H1 (cell line): ENCODE data around the gene RASSF3. TPM values are rescaled to one million over a fixed set of nuclear protein-coding genes. Genes with fewer than 3 reads are reported as not detected.

Experiments
- CBX8 ChIP-seq: fragments of 300-800, 300-1000 bp; sonication (generic); IDR thresholded peaks from 2 replicates; pipeline ENCODE4 v1.7.1; 2016; ENCODE audit warnings: low read depth, low read length, borderline replicate concordance
- KDM5A ChIP-seq: fragments of 200-600 bp; IDR thresholded peaks from 2 replicates; pipeline ENCODE4 v1.7.1; 2012; ENCODE audit warnings: mild to moderate bottlenecking, low read length, inconsistent platforms, mixed read lengths
- polyA plus RNA-seq, 7 experiments: library from polyadenylated mRNA; depleted of rRNA in 3 of 7; stranded (reverse) in 5 of 7; unstranded in 2 of 7; fragments of >200 nt in 5 of 7; fragments of 200-250 nt in 2 of 7; gene quantifications; 1 replicate in 5 of 7; 2 replicates in 1 of 7; 4 replicates in 1 of 7; pipeline versions ENCODE4 v1.2.1 to v1.2.3, GENCODE V29; 2011 to 2013; ENCODE audit warnings: missing spikeins in 2 of 7, mixed read lengths in 2 of 7
- total RNA-seq: library from RNA; stranded (reverse); fragmentation: NEBNext Ultra II Directional; extraction: Animal tissue kit (Norgen Biotek cat#: 25700); gene quantifications from 2 replicates; pipeline ENCODE4 v1.2.1, GENCODE V29; 2021

Gene RASSF3
- total and polyA plus RNA-seq, 2 of the 8 experiments (the other 6 are each of a cell fraction or from before 2014, with no cell fraction given), result 19.1 to 64.3 TPM

DNA sequence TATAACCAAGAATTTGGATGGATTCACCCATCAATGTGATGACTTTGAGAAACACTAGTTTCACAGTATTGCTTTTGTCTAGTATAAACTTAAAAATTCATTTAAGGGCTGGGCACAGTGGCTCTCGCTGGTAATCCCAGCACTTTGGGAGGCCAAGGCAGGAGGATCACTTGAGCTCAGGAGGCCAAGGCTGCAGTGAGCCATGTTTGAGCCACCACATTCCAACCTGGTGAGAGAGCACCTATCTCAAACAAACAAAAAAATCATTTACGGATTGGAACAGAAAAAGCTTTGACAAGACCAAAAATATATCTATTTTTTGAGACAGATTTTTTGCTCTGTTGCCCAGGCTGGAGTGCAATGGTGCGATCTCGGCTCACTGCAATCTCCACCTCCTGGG, 121.4 kb downstream of the RASSF3 start (continued):
- TF ChIP-seq CBX8 (no peak), KDM5A (no peak)
